Activated CD4-positive, alpha-beta T cell treated with anti-CD3 and anti-CD28 coated beads, Interleukin-2, amount 10 ng/mL, durations not matched to agents 7 days and 5 days (primary cell): ENCODE data around the gene INPP4B. TPM values are rescaled to one million over a fixed set of nuclear protein-coding genes. Genes with fewer than 3 reads are reported as not detected.

Experiments used
- CTCF ChIA-PET: fragments of 350-600 bp; sonication (Branson Sonifier 250); formaldehyde crosslinking; loops from one replicate; lab custom pipeline; 2021; ENCODE audit warnings: antibody characterized with exemption; lab: Charles Lee
- POLR2A ChIA-PET: fragments of 350-600 bp; sonication (Branson Sonifier 250); formaldehyde crosslinking; loops from one replicate; lab custom pipeline; 2021; ENCODE audit warnings: antibody characterized with exemption; lab: Charles Lee
- DNase-seq: peaks from one replicate; pipeline ENCODE4 v3.0.0-alpha.2; 2020
- H3K27ac Mint-ChIP-seq: one replicate; pipeline ENCODE4 v1.8.0; 2021; ENCODE audit warnings: mild to moderate bottlenecking, moderate library complexity, mixed read lengths
- H3K27me3 Mint-ChIP-seq: one replicate; pipeline ENCODE4 v1.8.0; 2021; ENCODE audit warnings: mixed read lengths
- H3K36me3 Mint-ChIP-seq: one replicate; pipeline ENCODE4 v1.8.0; 2021; ENCODE audit warnings: low read depth, mixed read lengths
- H3K4me1 Mint-ChIP-seq: one replicate; pipeline ENCODE4 v1.8.0; 2021; ENCODE audit warnings: mixed read lengths
- H3K4me3 Mint-ChIP-seq: one replicate; pipeline ENCODE4 v1.8.0; 2021; ENCODE audit warnings: mild to moderate bottlenecking, moderate library complexity, mixed read lengths
- H3K9me3 Mint-ChIP-seq: one replicate; pipeline ENCODE4 v1.8.0; 2021; ENCODE audit warnings: mixed read lengths
- total RNA-seq, 2 experiments: library from RNA; stranded (reverse); gene quantifications; one replicate each; pipeline ENCODE4 v1.2.3, GENCODE V29; 2021

INPP4B gene
- total RNA-seq, 2 experiments from 2014 or later, result 71.6 to 79.2 TPM

GRCh38 chr4:142291299-142292050 is 554.6 kb downstream of the INPP4B start:
- H3K36me3 Mint-ChIP-seq, result peaks cover 55% of the 10 kb centered on the region
- POLR2A ChIA-PET, result no interaction called here
- no peaks in the 10 kb centered on the region for H3K27me3 Mint-ChIP-seq
- H3K4me1 Mint-ChIP-seq, result peaks cover 39% of the 10 kb centered on the region
- peaks cover 18% of the 10 kb centered on the region for H3K9me3 Mint-ChIP-seq
- no peak overlapping the region for H3K4me3 Mint-ChIP-seq
- H3K27ac Mint-ChIP-seq, result no peak overlapping the region
- DNase-seq, result no peak
- CTCF ChIA-PET, result no interaction called here

DNA sequence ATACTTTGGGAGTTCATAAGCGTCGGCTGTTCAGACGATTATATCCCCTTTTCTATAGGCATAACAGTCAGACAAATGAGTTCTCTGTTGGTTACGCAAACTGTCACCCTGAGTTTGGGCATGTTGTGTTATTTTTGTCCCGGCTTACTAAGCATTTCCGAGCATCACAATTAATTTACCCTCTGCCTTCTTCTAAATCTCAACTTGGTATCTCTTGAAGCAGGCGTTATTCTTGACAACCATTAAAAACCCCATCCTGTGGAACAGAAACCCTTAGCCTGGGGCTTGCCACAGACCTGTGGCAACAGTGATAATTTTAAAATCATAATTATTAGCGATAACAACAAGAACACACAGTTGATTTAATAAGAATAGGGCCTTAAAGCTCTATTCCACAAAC is 558.7 kb downstream of the INPP4B start:
- H3K36me3 Mint-ChIP-seq, result peaks cover 33% of the 10 kb centered on the region
- H3K4me3 Mint-ChIP-seq, result no peak overlapping the region
- peaks cover 10% of the 10 kb centered on the region for H3K9me3 Mint-ChIP-seq
- no peaks in the 10 kb centered on the region for H3K27me3 Mint-ChIP-seq
- ChIA-PET POLR2A (no interaction called here), CTCF (interaction anchor here (0.7 kb wide), 1 partner anchor 28 kb away, joined by 4 read pairs; no protein-coding TSS in a partner anchor)
- no peak for DNase-seq
- H3K4me1 Mint-ChIP-seq, result peaks cover 12% of the 10 kb centered on the region
- H3K27ac Mint-ChIP-seq, result no peak overlapping the region

DNA sequence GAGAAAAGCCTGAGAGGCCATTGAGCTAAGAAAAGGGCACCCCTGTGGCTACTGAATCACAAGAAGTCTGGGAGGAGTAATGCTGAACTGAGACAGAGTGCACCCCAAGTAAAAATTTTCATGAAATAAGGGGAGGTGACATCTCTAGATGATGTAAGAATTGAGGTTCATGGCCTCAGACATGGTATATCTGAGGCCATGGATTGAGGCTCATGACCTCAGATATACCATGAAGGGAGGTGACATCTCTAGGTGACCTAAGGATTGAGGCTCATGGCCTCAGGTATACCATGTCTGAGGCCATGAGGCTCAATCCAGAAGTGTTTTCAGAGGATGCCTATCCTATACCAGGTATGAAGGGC is 560.9 kb downstream of the INPP4B start:
- Mint-ChIP-seq H3K4me1 (peaks cover 7% of the 10 kb centered on the region), H3K36me3 (peaks cover 16% of the 10 kb centered on the region), H3K27ac (no peak overlapping the region), H3K9me3 (peaks cover 3% of the 10 kb centered on the region), H3K27me3 (no peaks in the 10 kb centered on the region), H3K4me3 (no peak overlapping the region)
- ChIA-PET POLR2A (no interaction called here), CTCF (no interaction called here)
- DNase-seq, result no peak

GRCh38 chr4:142284402-142285221 is 561.5 kb downstream of the INPP4B start:
- ChIA-PET CTCF (interaction anchor here (1.1 kb wide), 2 partner anchors 9 to 11 kb away, joined by 3 to 4 read pairs; no protein-coding TSS in a partner anchor), POLR2A (no interaction called here)
- Mint-ChIP-seq H3K9me3 (peaks cover under 1% of the 10 kb centered on the region), H3K4me3 (no peak overlapping the region), H3K27ac (no peak overlapping the region), H3K4me1 (peaks cover 5% of the 10 kb centered on the region), H3K36me3 (peaks cover 12% of the 10 kb centered on the region), H3K27me3 (no peaks in the 10 kb centered on the region)
- DNase-seq, result no peak

GRCh38 chr4:142282870-142283431 is 563.1 kb downstream of the INPP4B start:
- peaks cover 8% of the 10 kb centered on the region for H3K4me1 Mint-ChIP-seq
- H3K4me3 Mint-ChIP-seq, result no peak overlapping the region
- no peaks in the 10 kb centered on the region for H3K27me3 Mint-ChIP-seq
- DNase-seq, result peak; percentile 40
- no peak overlapping the region for H3K27ac Mint-ChIP-seq
- POLR2A ChIA-PET, result no interaction called here
- H3K36me3 Mint-ChIP-seq, result peaks cover 14% of the 10 kb centered on the region
- CTCF ChIA-PET, result interaction anchor here (0.6 to 2.4 kb wide), 8 partner anchors 12 to 558 kb away, joined by 3 to 15 read pairs (median 3); no protein-coding TSS in a partner anchor
- no peaks in the 10 kb centered on the region for H3K9me3 Mint-ChIP-seq

GRCh38 chr4:142281999-142282398 is 564.1 kb downstream of the INPP4B start:
- ChIA-PET CTCF (interaction anchor here (1.7 to 2.4 kb wide), 2 partner anchors 11 to 16 kb away, joined by 9 to 15 read pairs; no protein-coding TSS in a partner anchor), POLR2A (no interaction called here)
- Mint-ChIP-seq H3K4me3 (no peak overlapping the region), H3K27me3 (no peaks in the 10 kb centered on the region), H3K4me1 (peaks cover 7% of the 10 kb centered on the region), H3K36me3 (peaks cover 14% of the 10 kb centered on the region), H3K9me3 (no peaks in the 10 kb centered on the region), H3K27ac (no peak overlapping the region)
- DNase-seq, result no peak

GRCh38 chr4:142278663-142279062 is 567.4 kb downstream of the INPP4B start:
- POLR2A ChIA-PET, result no interaction called here
- H3K4me3 Mint-ChIP-seq, result no peak overlapping the region

DNA sequence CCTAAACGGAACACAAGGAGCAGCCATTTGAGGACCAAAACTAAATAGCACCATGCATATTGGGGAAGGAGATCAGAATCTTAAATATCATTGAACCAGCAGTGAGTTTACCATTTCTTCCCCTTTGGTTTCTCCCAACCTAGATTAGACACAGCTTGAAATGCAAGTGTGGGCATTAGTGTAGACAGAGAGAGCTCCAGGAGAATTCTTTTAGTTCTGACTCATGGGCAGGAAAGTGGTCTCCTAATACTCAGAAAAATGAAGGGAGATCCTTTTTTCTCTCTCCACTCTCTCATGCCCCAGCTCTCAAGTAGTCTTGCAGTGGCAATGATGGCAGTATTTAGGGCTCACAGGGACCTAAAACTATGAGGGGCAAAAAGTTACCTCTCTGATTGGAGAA is 567.9 kb downstream of the INPP4B start:
- Mint-ChIP-seq H3K4me3 (no peak overlapping the region), H3K9me3 (no peaks in the 10 kb centered on the region), H3K27ac (no peak overlapping the region), H3K27me3 (no peaks in the 10 kb centered on the region), H3K36me3 (peaks cover 21% of the 10 kb centered on the region), H3K4me1 (peaks cover 22% of the 10 kb centered on the region)
- CTCF ChIA-PET, result interaction anchor here (0.8 kb wide), 1 partner anchor 31 kb away, joined by 3 read pairs; no protein-coding TSS in a partner anchor
- POLR2A ChIA-PET, result no interaction called here
- DNase-seq, result no peak

More at GRCh38 chr4:142278663-142279062, 567.4 kb downstream of the INPP4B start:
- H3K36me3 Mint-ChIP-seq, result peaks cover 19% of the 10 kb centered on the region
- H3K9me3 Mint-ChIP-seq, result no peaks in the 10 kb centered on the region
- H3K27ac Mint-ChIP-seq, result no peak overlapping the region
- H3K4me1 Mint-ChIP-seq, result peaks cover 22% of the 10 kb centered on the region
- CTCF ChIA-PET, result interaction anchor here (0.8 to 1.1 kb wide), 2 partner anchors 11 to 30 kb away, joined by 3 read pairs; no protein-coding TSS in a partner anchor
- H3K27me3 Mint-ChIP-seq, result no peaks in the 10 kb centered on the region
- DNase-seq, result no peak

- no peak overlapping the region for H3K27ac Mint-ChIP-seq
- ChIA-PET CTCF (interaction anchor here (1.1 kb wide), 1 partner anchor 25 kb away, joined by 3 read pairs; no protein-coding TSS in a partner anchor), POLR2A (no interaction called here)
- no peak overlapping the region for H3K4me3 Mint-ChIP-seq
- peaks cover 42% of the 10 kb centered on the region for H3K36me3 Mint-ChIP-seq
- no peaks in the 10 kb centered on the region for H3K27me3 Mint-ChIP-seq
- no peak for DNase-seq
- peaks cover 24% of the 10 kb centered on the region for H3K4me1 Mint-ChIP-seq
- H3K9me3 Mint-ChIP-seq, result no peaks in the 10 kb centered on the region
These were observed 572.0 kb downstream of the INPP4B start for GRCh38 chr4:142274137-142274536.

GRCh38 chr4:142272452-142272851 is 573.6 kb downstream of the INPP4B start:
- no peak for DNase-seq
- Mint-ChIP-seq H3K4me1 (peaks cover 30% of the 10 kb centered on the region), H3K27me3 (no peaks in the 10 kb centered on the region), H3K27ac (no peak overlapping the region), H3K4me3 (no peak overlapping the region), H3K9me3 (no peaks in the 10 kb centered on the region), H3K36me3 (peaks cover 48% of the 10 kb centered on the region)
- ChIA-PET CTCF (interaction anchor here (4.1 kb wide), 1 partner anchor 10 kb away, joined by 15 read pairs; no protein-coding TSS in a partner anchor), POLR2A (no interaction called here)

DNA sequence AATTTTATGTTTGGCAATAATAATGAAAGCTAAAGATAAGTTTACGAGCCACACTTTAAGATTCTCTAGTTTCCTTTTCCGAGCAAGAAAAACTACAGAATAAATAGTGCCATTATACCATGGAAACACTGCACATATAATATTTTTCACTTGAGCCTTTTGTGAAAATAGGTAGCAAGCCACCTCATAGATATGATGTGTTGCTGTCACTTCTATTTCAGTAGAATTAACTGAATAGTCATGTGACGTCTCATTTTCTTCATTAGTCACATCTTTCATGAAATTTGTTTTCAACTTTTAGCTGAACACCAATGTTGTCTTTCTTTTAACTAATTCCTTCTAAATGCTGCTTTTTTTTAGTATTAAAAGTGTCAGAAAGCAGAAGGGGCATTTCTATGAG is 574.3 kb downstream of the INPP4B start:
- H3K4me1 Mint-ChIP-seq, result peaks cover 34% of the 10 kb centered on the region
- no peaks in the 10 kb centered on the region for H3K27me3 Mint-ChIP-seq
- no peak for DNase-seq
- H3K9me3 Mint-ChIP-seq, result no peaks in the 10 kb centered on the region
- peaks cover 50% of the 10 kb centered on the region for H3K36me3 Mint-ChIP-seq
- no peak overlapping the region for H3K27ac Mint-ChIP-seq
- no peak overlapping the region for H3K4me3 Mint-ChIP-seq
- POLR2A ChIA-PET, result no interaction called here
- CTCF ChIA-PET, result interaction anchor here (1.5 to 4.1 kb wide), 2 partner anchors 11 to 23 kb away, joined by 5 to 15 read pairs; no protein-coding TSS in a partner anchor

GRCh38 chr4:142267101-142267500 is 579.0 kb downstream of the INPP4B start:
- POLR2A ChIA-PET, result no interaction called here
- peaks cover 69% of the 10 kb centered on the region for H3K36me3 Mint-ChIP-seq

More at GRCh38 chr4:142267101-142267500, 579.0 kb downstream of the INPP4B start:
- H3K27me3 Mint-ChIP-seq, result no peaks in the 10 kb centered on the region
- CTCF ChIA-PET, result interaction anchor here (0.6 to 0.8 kb wide), 2 partner anchors 12 to 51 kb away, joined by 3 read pairs; no protein-coding TSS in a partner anchor
- H3K4me1 Mint-ChIP-seq, result peaks cover 55% of the 10 kb centered on the region
- DNase-seq, result no peak
- no peaks in the 10 kb centered on the region for H3K9me3 Mint-ChIP-seq
- H3K27ac Mint-ChIP-seq, result no peak overlapping the region
- no peak overlapping the region for H3K4me3 Mint-ChIP-seq
